GM23338 (cell line): ENCODE results near the gene TLNRD1. TPM values are rescaled to one million over a fixed set of nuclear protein-coding genes. Genes with fewer than 3 reads are reported as not detected.

Experiments used
- ATAC-seq: fragments of 200-7000 bp; cut with Tn5 transposase; 3 replicates; pipeline ENCODE4 v1.9.1; 2020
- DNase-seq: peaks from one replicate; pipeline ENCODE4 v3.0.0-alpha.2; 2015; ENCODE audit warnings: low spot score
- H2AFZ ChIP-seq: fragments of 200-600 bp; sonication (generic); 2 replicates; pipeline ENCODE4 v1.8.0; 2016; ENCODE audit warnings: antibody characterized with exemption, mild to moderate bottlenecking, moderate library complexity
- H3F3A ChIP-seq: fragments of 200-600 bp; sonication (generic); replicated peaks from 2 replicates; pipeline ENCODE4 v1.8.0; 2017; ENCODE audit warnings: antibody characterized with exemption, mixed run types, low read depth
- H3K27ac ChIP-seq: fragments of 200-600 bp; sonication (generic); 2 replicates; pipeline ENCODE4 v1.6.1; 2016; ENCODE audit warnings: low read depth
- H3K27me3 ChIP-seq: fragments of 200-600 bp; sonication (generic); 2 replicates; pipeline ENCODE4 v1.8.0; 2016; ENCODE audit warnings: mild to moderate bottlenecking, mixed run types, moderate library complexity; ENCODE audit not compliant: insufficient read depth
- H3K36me3 ChIP-seq: fragments of 200-600 bp; sonication (generic); 2 replicates; pipeline ENCODE4 v1.8.0; 2016; ENCODE audit warnings: mild to moderate bottlenecking; ENCODE audit not compliant: insufficient read depth
- H3K4me1 ChIP-seq: fragments of 200-600 bp; sonication (generic); 2 replicates; pipeline ENCODE4 v1.8.0; 2016; ENCODE audit warnings: mild to moderate bottlenecking, moderate library complexity; ENCODE audit not compliant: insufficient read depth
- H3K4me2 ChIP-seq: fragments of 200-600 bp; sonication (generic); 2 replicates; pipeline ENCODE4 v1.7.1; 2017; ENCODE audit warnings: mixed run types
- H3K4me3 ChIP-seq: fragments of 200-600 bp; sonication (generic); 2 replicates; pipeline ENCODE4 v1.6.1; 2016; ENCODE audit warnings: mixed run types
- H3K79me2 ChIP-seq: fragments of 200-600 bp; sonication (generic); replicated peaks from 2 replicates; pipeline ENCODE4 v1.8.0; 2017; ENCODE audit warnings: mild to moderate bottlenecking; ENCODE audit not compliant: insufficient read depth
- H3K9me2 ChIP-seq: fragments of 200-600 bp; sonication (generic); 2 replicates; pipeline ENCODE4 v1.8.0; 2017; ENCODE audit not compliant: insufficient read depth
- H4K20me1 ChIP-seq: fragments of 200-600 bp; sonication (generic); replicated peaks from 2 replicates; pipeline ENCODE4 v1.8.0; 2017; ENCODE audit warnings: mild to moderate bottlenecking; ENCODE audit not compliant: insufficient read depth
- H3K27ac Mint-ChIP-seq: 2 replicates; pipeline ENCODE4 v1.8.0; 2020; ENCODE audit warnings: inconsistent platforms, mild to moderate bottlenecking, moderate library complexity, mixed read lengths
- H3K27me3 Mint-ChIP-seq: 3 replicates; pipeline ENCODE4 v1.8.0; 2022; ENCODE audit warnings: low read depth, mild to moderate bottlenecking, moderate library complexity, mixed read lengths, inconsistent platforms; ENCODE audit not compliant: insufficient read depth, poor library complexity
- H3K36me3 Mint-ChIP-seq: 3 replicates; pipeline ENCODE4 v1.8.0; 2021; ENCODE audit warnings: low read depth, mild to moderate bottlenecking, inconsistent platforms, moderate library complexity, mixed read lengths
- H3K4me1 Mint-ChIP-seq: 3 replicates; pipeline ENCODE4 v1.8.0; 2020; ENCODE audit warnings: mild to moderate bottlenecking, inconsistent platforms, mixed read lengths
- H3K4me3 Mint-ChIP-seq: 3 replicates; pipeline ENCODE4 v1.8.0; 2021; ENCODE audit warnings: moderate library complexity, mild to moderate bottlenecking, inconsistent platforms, mixed read lengths
- H3K9me3 Mint-ChIP-seq: 3 replicates; pipeline ENCODE4 v1.8.0; 2020; ENCODE audit warnings: moderate library complexity, mild to moderate bottlenecking, inconsistent platforms, mixed read lengths
- CREB1 ChIP-seq: fragments of 250-450 bp; sonication (Bioruptor Pico); IDR thresholded peaks from 2 replicates; pipeline ENCODE4 v1.5.0; 2020; ENCODE audit warnings: low read depth, mild to moderate bottlenecking, moderate library complexity
- CTCF ChIP-seq, 2 experiments: fragments of 200-600 bp in 1 of 2; sonication (generic) in 1 of 2; conservative IDR thresholded peaks; 2 replicates each; pipeline versions ENCODE4 v1.5.1 to v1.6.1; 2016 to 2017; ENCODE audit warnings: antibody characterized with exemption in 2 of 2, low read depth in 2 of 2, mild to moderate bottlenecking in 2 of 2, moderate library complexity in 1 of 2
- EZH2 ChIP-seq: fragments of 200-600 bp; sonication (generic); IDR thresholded peaks from one replicate; pipeline ENCODE4 v1.8.0; 2017; ENCODE audit warnings: antibody characterized with exemption, mild to moderate bottlenecking, low read depth; ENCODE audit not compliant: unreplicated experiment
- EZH2phosphoT487 ChIP-seq: fragments of 200-600 bp; sonication (generic); IDR thresholded peaks from one replicate; pipeline ENCODE4 v1.8.1; 2018; ENCODE audit warnings: antibody characterized with exemption; ENCODE audit not compliant: unreplicated experiment
- JUNB ChIP-seq: IDR thresholded peaks from one replicate; pipeline ENCODE4 v1.6.1; 2016; ENCODE audit warnings: antibody characterized with exemption; ENCODE audit not compliant: unreplicated experiment
- NANOG ChIP-seq: IDR thresholded peaks from 2 replicates; pipeline ENCODE4 v1.6.1; 2016; ENCODE audit warnings: antibody characterized with exemption, borderline replicate concordance
- POLR2AphosphoS5 ChIP-seq: IDR thresholded peaks from 2 replicates; pipeline ENCODE4 v1.6.1; 2016; ENCODE audit warnings: antibody characterized with exemption, low read depth
- STAT1 ChIP-seq: IDR thresholded peaks from one replicate; pipeline ENCODE4 v1.6.1; 2016; ENCODE audit warnings: antibody characterized with exemption; ENCODE audit not compliant: unreplicated experiment
- ZNF114 ChIP-seq: fragments of 250-450 bp; sonication (Bioruptor Pico); IDR thresholded peaks from 2 replicates; pipeline ENCODE4 v1.5.0; 2020; ENCODE audit warnings: mild to moderate bottlenecking, moderate library complexity
- ZNF331 ChIP-seq: fragments of 250-450 bp; sonication (Bioruptor Pico); IDR thresholded peaks from 2 replicates; pipeline ENCODE4 v1.5.0; 2020; ENCODE audit warnings: low read depth, mild to moderate bottlenecking, moderate library complexity
- polyA plus RNA-seq: library from polyadenylated mRNA; unstranded; fragments of >200 nt; fragmentation: Nextera tagmentation; extraction: Ambion mirVana; gene quantifications from 2 replicates; pipeline ENCODE4 v1.2.1, GENCODE V29; 2016
- total RNA-seq: library from RNA; depleted of rRNA; stranded (reverse); fragments of >200 nt; shearing (Covaris generic); gene quantifications from 2 replicates; pipeline ENCODE4 v1.2.3, GENCODE V29; 2014
- TF ChIP-seq, protein P1 (sequence below): IDR thresholded peaks from 2 replicates; pipeline ENCODE4 v1.6.1; 2016; ENCODE audit warnings: antibody characterized with exemption
- TF ChIP-seq, protein P2 (sequence below): IDR thresholded peaks from one replicate; pipeline ENCODE4 v1.6.1; 2018; ENCODE audit warnings: antibody characterized with exemption; ENCODE audit not compliant: unreplicated experiment
- TF ChIP-seq, protein P3 (sequence below): fragments of 250-450 bp; sonication (Bioruptor Pico); IDR thresholded peaks from 2 replicates; pipeline ENCODE4 v1.5.0; 2020; ENCODE audit warnings: mild to moderate bottlenecking, moderate library complexity

TLNRD1 gene
- total and polyA plus RNA-seq, 2 experiments from 2014 or later: 6.7 to 27.3 TPM

- Histone ChIP-seq H3K4me2 (no peak overlapping the region), H2AFZ (no peak overlapping the region), H3K27ac (no peak overlapping the region), H3K4me3 (no peak overlapping the region), H3K79me2 (no peaks in the 10 kb centered on the region), H3K27me3 (no peaks in the 10 kb centered on the region), H3F3A (no peaks in the 10 kb centered on the region), H3K36me3 (no peaks in the 10 kb centered on the region), H3K9me2 (no peaks in the 10 kb centered on the region), H4K20me1 (no peaks in the 10 kb centered on the region), H3K4me1 (no peaks in the 10 kb centered on the region; the same call in 1 of the 2 replicates)
- H3K27ac Mint-ChIP-seq: no peak overlapping the region
- H3K27me3 Mint-ChIP-seq: peaks cover 1% of the 10 kb centered on the region
- H3K36me3 Mint-ChIP-seq: no peaks in the 10 kb centered on the region
- DNase-seq (no peak), ATAC-seq (no peak)
- H3K9me3 Mint-ChIP-seq: no peaks in the 10 kb centered on the region
- H3K4me3 Mint-ChIP-seq: no peak overlapping the region
- TF ChIP-seq POLR2AphosphoS5 (no peak), ZNF331 (CRISPR knock-in tag) (no peak), CREB1 (CRISPR knock-in tag) (no peak), EZH2 (no peak), EZH2phosphoT487 (no peak), JUNB (no peak), NANOG (no peak), STAT1 (no peak), CTCF (conservative IDR thresholded peaks at IDR 0.05; ENCODE audit: low read depth in 2 of 2) (no peak), ZNF114 (CRISPR knock-in tag) (no peak)
- TF ChIP-seq, protein P1, sequence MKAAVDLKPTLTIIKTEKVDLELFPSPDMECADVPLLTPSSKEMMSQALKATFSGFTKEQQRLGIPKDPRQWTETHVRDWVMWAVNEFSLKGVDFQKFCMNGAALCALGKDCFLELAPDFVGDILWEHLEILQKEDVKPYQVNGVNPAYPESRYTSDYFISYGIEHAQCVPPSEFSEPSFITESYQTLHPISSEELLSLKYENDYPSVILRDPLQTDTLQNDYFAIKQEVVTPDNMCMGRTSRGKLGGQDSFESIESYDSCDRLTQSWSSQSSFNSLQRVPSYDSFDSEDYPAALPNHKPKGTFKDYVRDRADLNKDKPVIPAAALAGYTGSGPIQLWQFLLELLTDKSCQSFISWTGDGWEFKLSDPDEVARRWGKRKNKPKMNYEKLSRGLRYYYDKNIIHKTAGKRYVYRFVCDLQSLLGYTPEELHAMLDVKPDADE: no peak
- TF ChIP-seq, protein P2, sequence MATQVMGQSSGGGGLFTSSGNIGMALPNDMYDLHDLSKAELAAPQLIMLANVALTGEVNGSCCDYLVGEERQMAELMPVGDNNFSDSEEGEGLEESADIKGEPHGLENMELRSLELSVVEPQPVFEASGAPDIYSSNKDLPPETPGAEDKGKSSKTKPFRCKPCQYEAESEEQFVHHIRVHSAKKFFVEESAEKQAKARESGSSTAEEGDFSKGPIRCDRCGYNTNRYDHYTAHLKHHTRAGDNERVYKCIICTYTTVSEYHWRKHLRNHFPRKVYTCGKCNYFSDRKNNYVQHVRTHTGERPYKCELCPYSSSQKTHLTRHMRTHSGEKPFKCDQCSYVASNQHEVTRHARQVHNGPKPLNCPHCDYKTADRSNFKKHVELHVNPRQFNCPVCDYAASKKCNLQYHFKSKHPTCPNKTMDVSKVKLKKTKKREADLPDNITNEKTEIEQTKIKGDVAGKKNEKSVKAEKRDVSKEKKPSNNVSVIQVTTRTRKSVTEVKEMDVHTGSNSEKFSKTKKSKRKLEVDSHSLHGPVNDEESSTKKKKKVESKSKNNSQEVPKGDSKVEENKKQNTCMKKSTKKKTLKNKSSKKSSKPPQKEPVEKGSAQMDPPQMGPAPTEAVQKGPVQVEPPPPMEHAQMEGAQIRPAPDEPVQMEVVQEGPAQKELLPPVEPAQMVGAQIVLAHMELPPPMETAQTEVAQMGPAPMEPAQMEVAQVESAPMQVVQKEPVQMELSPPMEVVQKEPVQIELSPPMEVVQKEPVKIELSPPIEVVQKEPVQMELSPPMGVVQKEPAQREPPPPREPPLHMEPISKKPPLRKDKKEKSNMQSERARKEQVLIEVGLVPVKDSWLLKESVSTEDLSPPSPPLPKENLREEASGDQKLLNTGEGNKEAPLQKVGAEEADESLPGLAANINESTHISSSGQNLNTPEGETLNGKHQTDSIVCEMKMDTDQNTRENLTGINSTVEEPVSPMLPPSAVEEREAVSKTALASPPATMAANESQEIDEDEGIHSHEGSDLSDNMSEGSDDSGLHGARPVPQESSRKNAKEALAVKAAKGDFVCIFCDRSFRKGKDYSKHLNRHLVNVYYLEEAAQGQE: no peak
- TF ChIP-seq, protein P3, sequence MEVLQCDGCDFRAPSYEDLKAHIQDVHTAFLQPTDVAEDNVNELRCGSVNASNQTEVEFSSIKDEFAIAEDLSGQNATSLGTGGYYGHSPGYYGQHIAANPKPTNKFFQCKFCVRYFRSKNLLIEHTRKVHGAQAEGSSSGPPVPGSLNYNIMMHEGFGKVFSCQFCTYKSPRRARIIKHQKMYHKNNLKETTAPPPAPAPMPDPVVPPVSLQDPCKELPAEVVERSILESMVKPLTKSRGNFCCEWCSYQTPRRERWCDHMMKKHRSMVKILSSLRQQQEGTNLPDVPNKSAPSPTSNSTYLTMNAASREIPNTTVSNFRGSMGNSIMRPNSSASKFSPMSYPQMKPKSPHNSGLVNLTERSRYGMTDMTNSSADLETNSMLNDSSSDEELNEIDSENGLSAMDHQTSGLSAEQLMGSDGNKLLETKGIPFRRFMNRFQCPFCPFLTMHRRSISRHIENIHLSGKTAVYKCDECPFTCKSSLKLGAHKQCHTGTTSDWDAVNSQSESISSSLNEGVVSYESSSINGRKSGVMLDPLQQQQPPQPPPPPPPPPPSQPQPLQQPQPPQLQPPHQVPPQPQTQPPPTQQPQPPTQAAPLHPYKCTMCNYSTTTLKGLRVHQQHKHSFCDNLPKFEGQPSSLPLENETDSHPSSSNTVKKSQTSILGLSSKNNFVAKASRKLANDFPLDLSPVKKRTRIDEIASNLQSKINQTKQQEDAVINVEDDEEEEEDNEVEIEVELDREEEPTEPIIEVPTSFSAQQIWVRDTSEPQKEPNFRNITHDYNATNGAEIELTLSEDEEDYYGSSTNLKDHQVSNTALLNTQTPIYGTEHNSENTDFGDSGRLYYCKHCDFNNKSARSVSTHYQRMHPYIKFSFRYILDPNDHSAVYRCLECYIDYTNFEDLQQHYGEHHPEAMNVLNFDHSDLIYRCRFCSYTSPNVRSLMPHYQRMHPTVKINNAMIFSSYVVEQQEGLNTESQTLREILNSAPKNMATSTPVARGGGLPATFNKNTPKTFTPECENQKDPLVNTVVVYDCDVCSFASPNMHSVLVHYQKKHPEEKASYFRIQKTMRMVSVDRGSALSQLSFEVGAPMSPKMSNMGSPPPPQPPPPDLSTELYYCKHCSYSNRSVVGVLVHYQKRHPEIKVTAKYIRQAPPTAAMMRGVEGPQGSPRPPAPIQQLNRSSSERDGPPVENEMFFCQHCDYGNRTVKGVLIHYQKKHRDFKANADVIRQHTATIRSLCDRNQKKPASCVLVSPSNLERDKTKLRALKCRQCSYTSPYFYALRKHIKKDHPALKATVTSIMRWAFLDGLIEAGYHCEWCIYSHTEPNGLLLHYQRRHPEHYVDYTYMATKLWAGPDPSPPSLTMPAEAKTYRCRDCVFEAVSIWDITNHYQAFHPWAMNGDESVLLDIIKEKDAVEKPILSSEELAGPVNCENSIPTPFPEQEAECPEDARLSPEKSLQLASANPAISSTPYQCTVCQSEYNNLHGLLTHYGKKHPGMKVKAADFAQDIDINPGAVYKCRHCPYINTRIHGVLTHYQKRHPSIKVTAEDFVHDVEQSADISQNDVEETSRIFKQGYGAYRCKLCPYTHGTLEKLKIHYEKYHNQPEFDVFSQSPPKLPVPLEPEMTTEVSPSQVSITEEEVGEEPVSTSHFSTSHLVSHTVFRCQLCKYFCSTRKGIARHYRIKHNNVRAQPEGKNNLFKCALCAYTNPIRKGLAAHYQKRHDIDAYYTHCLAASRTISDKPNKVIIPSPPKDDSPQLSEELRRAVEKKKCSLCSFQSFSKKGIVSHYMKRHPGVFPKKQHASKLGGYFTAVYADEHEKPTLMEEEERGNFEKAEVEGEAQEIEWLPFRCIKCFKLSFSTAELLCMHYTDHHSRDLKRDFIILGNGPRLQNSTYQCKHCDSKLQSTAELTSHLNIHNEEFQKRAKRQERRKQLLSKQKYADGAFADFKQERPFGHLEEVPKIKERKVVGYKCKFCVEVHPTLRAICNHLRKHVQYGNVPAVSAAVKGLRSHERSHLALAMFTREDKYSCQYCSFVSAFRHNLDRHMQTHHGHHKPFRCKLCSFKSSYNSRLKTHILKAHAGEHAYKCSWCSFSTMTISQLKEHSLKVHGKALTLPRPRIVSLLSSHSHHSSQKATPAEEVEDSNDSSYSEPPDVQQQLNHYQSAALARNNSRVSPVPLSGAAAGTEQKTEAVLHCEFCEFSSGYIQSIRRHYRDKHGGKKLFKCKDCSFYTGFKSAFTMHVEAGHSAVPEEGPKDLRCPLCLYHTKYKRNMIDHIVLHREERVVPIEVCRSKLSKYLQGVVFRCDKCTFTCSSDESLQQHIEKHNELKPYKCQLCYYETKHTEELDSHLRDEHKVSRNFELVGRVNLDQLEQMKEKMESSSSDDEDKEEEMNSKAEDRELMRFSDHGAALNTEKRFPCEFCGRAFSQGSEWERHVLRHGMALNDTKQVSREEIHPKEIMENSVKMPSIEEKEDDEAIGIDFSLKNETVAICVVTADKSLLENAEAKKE: no peak
- no peaks in the 10 kb centered on the region for H3K4me1 Mint-ChIP-seq
These were observed 50.1 kb downstream of the TLNRD1 start for GRCh38 chr15:81050805-81051204.
